Kidney tubule cell (primary cell): ENCODE data around the gene ZNF493.

Source experiments
- DNase-seq: peaks from one replicate; pipeline ENCODE4 v3.0.0-alpha.2; 2018; ENCODE audit warnings: low spot score

ZNF493 gene

DNA sequence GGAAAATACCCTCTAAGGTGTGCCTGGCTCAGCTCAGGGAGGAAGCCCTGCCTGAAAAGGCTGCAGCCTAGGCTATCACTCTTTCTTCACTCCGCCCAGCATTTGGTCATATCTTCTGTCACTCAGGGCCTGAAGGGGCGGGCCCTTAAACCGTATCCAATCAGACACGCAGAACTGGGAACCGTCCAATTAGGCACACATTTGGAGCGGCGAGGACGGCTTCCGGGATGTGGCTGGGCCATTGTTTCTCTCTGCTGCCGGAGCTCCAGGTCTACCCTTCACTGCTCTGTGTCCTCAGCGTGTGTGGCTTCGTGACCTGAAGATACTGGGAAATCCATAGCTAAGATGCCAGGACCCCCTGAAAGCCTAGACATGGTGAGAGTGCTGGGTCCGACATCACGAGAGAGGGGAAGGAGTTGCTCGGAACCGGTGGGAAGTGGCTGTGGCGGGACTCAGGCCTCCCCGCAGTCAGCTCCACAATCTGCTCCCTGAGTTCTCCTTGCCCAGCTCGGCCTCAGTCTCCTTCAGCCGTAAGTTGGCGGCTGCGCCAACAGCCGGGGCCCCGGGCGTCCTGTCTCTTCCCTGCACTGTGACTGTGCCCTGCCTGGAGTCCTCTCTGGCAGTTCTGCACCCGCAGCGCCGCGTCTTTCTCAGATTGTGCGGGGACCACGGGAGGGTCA lies at the start of gene ZNF493:
Gene ZNF493, plus strand, starts transcription at position 241 of the 680 bp plus-strand sequence. Its CDS starts 105 bp downstream, at position 346.
- DNase-seq: peak; percentile 96

- DNase-seq: no peak
These were observed 44.1 kb upstream of the ZNF493 start for GRCh38 chr19:21352830-21353229.

DNA sequence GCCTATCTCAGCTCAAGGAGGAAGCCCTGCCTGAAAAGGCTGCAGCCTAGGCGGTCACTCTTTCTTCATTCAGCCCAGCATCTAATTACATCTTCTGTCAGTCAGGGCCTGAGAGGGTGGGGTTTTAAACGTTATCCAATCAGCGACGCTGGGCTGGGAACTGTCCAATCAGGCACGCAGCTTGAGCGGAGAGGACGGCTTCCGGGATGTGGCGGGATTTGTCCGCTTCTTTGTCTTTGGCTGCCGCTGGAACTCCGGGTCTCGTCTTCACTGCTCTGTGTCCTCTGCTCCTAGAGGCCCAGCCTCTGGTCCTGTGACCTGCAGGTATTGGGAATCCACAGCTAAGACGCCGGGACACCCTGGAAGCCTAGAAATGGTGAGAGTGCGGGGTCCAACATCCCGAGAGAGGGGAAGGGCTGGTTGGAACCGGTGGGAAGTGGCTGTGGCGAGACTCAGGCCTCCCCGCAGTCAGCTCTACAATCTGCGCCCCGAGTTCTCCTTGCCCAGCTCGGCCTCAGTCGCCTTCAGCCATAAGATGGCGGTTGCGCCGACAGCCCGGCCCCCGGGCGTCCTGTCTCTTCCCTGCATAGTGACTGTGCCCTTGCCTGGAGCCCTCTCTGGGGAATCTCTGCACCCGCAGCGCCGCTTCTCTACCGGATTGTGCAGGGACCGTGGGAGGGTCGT lies 38.0 kb upstream of the ZNF493 start, which contains the start of gene ZNF738:
Gene ZNF738, plus strand, starts transcription at position 233 of the 684 bp plus-strand sequence. Its CDS starts 141 bp downstream, at position 374.
- DNase-seq: peak; percentile 95

DNA sequence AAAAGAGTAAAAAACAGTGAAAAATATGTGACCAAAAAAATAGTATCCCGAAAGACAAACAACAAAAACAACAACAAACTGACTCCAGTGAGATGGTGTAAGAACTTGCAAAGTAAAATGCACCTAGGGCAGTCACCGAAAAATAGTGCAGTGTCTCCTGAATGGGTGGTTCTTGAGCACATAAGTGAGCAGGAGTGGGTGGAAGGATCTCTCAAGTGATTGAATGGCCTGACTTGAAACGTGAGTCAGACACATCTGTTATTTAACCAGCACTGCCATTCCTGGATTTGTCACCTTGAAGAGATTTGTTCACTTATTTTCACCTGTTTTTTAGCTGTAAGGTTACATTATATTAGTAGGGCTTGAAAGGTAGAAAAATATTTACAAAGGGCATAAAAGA lies 34.6 kb upstream of the ZNF493 start:
- DNase-seq: no peak

- no peak for DNase-seq
These were observed 12.9 kb upstream of the ZNF493 start for GRCh38 chr19:21383980-21384582.

DNA sequence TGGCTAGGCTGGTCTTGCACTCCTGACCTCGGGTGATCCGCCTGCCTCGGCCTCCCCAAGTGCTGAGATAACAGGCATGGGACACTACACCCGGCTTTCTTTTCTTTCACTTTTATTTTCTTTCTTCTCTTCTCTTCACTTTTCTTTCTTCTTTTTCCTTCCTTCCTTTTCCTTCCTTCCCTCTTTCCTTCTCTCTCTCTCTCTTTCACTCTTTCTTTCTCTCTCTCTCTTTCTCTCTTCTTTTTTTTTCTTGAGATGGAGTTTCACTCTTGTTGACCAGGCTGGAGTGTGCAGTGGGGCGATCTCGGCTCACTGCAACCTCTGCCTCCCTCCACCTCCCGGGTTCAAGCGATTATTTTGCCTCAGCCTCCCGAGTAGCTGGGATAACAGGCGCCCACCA lies 812 bp upstream of the ZNF493 start:
- DNase-seq: no peak

DNA sequence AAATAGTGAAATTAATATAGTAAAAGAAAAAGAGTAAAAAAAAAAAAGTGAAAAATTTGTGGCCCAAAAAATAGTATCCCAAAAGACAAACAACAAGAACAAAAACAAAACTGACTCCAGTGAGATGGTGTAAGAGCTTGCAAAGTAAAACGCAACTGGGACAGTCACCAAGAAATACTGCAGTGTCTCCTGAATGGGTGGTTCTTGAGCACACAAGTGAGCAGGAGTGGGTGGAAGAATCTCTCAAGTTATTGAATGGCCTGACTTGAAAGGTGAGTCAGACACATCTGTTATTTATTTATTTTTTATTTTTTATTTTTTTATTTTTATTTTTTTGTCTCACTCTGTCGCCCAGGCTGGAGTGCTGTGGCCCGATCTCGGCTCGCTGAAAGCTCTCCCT lies 1.9 kb downstream of the ZNF493 start:
- no peak for DNase-seq

GRCh38 chr19:21402303-21402985 lies 5.5 kb downstream of the ZNF493 start:
- no peak for DNase-seq

- no peak for DNase-seq
These were observed 13.2 kb downstream of the ZNF493 start for GRCh38 chr19:21410166-21410565.

DNA sequence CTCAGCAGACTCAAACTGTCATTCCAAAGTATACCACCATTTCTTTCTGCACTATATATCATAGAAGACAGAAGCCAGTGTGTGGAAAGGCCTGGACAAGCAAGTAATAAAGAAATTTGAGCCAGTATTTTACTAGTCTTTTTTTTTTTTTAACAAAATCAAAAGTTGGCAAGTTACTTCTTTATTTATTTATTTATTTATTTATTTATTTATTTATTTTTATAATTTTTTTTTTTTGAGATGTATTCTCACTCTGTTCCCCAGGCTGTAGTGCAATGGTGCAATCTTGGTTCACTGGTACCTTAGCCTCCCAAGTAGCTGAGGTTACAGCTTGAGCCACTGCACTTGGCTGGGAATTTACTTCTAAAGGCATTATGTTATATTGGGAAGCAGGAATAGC lies 25.3 kb downstream of the ZNF493 start:
- no peak for DNase-seq

GRCh38 chr19:21423057-21424041 lies 26.4 kb downstream of the ZNF493 start:
- DNase-seq: no peak

DNA sequence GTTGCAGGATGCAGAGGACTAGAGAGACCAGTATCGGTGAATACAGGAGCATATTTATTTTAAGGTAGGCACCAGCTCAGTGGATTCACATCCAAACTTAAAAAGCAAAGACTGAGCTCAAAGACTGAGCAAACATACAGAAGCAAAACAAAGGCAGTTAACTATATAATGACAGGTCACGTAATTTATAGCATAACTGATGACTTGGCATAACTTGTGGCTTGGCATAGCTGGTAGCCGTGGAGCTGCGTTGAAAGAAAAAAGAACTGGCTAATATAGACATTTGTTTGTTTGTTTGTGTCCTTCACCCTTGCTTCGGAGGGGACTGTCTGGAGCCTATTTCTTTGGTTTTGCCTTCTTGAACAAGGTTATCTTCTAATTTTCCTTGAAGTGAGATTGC lies 33.7 kb downstream of the ZNF493 start:
- no peak for DNase-seq

GRCh38 chr19:21432590-21432989 lies 35.7 kb downstream of the ZNF493 start:
- no peak for DNase-seq

DNA sequence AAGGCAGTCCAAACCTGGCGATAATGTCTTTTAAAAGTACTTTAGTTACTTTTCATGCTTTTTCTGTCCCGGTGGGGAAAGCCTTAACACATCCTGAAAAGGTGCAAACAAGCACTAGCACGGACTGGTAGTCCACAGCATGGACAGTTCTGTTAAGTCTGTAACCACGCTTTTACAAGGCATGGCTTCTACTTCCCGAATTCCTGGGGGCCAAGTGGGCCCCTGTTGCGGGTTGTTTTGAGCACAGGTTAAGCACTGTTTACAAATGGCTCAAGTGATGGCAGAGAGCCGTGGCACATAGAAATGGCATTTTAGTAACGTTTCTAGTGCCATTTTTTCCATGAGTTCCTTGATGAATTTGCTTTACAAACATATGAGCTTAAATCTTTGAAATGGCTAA lies 37.6 kb downstream of the ZNF493 start:
- no peak for DNase-seq

DNA sequence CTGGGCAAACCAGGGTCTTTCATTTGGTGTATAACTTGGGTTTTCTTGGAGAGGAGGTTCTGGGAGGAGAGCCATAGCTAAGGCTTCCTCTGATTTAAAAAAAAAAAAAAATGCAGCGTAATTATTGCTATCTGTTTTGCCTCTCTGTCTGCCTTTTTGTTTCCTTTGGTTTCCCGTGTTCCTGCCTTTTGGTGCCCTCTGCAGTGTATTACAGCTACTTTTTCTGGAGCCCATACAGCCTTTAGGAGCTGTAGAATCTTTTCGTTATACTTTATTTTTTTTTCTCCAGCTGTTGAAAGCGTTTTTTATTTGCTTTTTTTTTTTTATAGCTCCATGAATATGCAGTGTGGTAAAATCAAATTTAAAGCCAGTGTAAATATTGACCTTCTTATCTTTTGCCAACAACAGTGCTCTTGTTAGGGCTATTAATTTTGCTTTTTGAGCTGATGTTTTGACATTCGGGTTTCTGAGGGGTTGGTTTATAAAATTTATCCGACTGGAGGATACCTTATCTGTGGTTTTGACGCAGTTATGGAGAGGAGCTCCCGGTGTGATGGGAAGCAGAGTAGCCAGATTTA lies 38.1 kb downstream of the ZNF493 start:
- DNase-seq: no peak

DNA sequence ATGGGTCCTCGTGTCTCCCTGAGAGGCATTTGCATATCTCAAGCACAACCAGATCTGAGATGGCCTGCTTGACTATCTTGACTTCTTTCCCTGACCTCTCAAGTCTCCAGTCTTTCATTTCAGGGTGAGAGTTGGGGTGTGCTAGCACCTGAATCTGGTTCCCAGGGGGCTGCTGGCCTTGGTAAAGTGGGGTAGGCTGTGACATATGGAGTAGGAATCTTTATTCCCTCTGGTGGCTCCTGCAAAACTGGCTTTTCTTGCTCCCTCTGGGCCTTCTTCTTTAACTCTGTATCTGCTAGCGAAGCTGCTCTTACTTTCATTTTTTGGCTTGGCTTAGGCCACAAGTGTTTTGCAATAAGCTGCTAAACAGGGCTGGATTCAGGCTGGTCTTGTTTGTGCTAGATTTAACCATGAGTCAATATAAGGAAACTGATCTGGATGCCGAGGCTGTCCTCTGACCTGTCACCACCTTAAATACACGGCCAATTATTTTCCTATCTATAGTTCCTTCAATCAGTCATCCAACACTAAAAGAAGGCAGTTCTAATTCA lies 42.3 kb downstream of the ZNF493 start:
- DNase-seq: no peak

DNA sequence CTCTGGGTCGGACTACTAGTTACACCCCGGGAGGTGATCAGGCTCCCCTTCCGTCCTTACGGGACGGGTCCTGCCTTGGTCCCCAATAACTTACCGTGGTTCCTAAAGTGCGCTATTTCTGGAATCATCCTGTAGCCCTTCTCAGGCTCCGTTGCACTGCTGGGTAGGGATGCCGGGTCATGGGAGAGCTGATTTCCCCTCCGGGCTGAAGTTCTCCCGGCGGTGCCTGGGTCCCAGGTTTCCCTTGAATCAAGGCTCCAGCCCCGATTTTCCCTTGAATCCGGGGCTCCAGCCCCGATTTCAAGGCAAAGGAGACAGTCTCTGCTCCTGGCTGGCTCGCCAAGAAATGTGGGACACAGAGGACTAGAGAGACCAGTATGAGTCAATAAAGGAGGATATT lies 43.4 kb downstream of the ZNF493 start:
- no peak for DNase-seq

GRCh38 chr19:21451187-21451586 lies 54.3 kb downstream of the ZNF493 start:
- DNase-seq: no peak

- DNase-seq: no peak
These were observed 58.0 kb downstream of the ZNF493 start for GRCh38 chr19:21454901-21455300.

- no peak for DNase-seq
These were observed 63.8 kb downstream of the ZNF493 start for GRCh38 chr19:21460686-21461085.

DNA sequence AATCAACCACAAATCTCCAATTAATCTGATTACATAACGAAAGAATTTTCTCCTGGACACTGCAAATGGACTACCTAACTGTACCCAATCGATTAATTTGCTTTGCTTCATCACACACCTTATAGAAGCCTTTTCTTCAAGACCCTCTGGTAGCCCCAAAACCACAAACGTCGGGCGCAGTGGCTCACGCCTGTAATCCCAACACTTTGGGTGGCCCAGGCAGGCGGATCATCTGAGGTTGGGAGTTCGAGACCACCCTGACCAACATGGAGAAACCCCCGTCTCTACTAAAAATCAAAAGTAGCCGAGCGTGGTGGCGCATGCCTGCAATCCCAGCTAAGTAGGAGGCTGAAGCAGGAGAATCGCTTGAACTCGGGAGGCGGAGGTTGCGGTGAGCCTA lies 65.6 kb downstream of the ZNF493 start:
- no peak for DNase-seq
